T47D (cell line): ENCODE measurements around the gene RGS12.

Experiments used
- DNase-seq, 2 experiments: peaks; one replicate each; pipeline versions ENCODE4 v3.0.0 to v3.0.0-alpha.2; 2011 to 2012; ENCODE audit warnings: low read depth in 1 of 2, low spot score in 1 of 2
- JUND ChIP-seq: IDR thresholded peaks from 2 replicates; pipeline ENCODE4 v1.6.1; 2012; ENCODE audit warnings: low read depth
- in situ Hi-C: cut with HindIII; loops from 2 replicates; pipeline ENCODE4 v1.10.0; 2016; ENCODE audit warnings: low sequenced_read_pairs, low pct_unique_long_range_greater_than_20kb

Gene RGS12

GRCh38 chr4:3257103-3257555 is 35.7 kb upstream of the RGS12 start:
- no peak for DNase-seq
- in situ Hi-C loops = no loop called here

DNA sequence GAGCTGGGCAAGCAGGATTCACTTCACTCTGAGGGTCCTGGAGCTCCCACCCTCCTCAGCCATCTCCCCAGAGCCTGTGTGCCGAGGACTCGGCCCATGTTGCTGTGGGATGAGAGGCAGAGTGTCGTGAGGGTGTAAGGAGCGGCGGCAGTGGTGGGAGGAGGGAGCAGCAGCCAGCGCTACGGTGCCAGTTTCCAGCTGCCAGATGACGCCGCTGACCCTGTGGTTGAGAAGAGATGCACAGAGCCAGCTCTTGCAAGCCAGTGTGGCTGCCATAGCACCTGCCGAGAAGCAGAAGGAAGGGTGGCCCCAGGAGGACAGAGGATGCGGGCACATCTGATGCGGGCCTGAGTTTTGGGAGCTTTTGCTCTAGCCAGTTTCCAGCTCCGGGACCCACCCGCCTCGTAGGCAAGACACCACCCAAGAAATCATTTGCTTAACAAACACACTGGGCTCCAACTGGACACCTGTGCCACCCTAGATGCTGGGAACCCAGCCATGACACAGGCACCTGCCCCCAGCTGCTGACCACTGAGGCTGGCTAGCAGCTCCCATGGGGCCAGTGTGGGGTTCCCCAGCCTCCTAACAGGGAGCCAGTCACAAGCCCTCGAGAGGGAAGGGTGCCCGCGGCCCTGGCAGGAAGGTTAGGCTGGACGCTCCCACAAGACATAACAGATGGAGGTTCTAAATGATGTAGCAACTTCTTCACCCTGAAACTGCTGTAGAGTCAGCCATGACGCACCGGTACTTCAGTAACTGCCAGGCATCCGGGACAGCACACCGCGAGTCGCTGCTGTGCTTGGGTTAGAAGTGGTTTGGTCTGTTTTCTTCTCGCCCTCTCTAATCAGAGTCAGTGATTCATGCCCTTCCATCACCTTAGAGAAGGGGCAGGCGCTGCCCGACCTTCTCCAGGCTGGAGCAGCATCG is 35.0 kb upstream of the RGS12 start:
- no peak for TF ChIP-seq JUND
- no peak for DNase-seq
- in situ Hi-C loops = no loop called here

More at GRCh38 chr4:3257103-3257555, 35.7 kb upstream of the RGS12 start:
- TF ChIP-seq JUND = no peak

- in situ Hi-C loops = no loop called here
- DNase-seq = no peak
- TF ChIP-seq JUND = no peak
Measured at GRCh38 chr4:3261411-3262207, 31.2 kb upstream of the RGS12 start.

DNA sequence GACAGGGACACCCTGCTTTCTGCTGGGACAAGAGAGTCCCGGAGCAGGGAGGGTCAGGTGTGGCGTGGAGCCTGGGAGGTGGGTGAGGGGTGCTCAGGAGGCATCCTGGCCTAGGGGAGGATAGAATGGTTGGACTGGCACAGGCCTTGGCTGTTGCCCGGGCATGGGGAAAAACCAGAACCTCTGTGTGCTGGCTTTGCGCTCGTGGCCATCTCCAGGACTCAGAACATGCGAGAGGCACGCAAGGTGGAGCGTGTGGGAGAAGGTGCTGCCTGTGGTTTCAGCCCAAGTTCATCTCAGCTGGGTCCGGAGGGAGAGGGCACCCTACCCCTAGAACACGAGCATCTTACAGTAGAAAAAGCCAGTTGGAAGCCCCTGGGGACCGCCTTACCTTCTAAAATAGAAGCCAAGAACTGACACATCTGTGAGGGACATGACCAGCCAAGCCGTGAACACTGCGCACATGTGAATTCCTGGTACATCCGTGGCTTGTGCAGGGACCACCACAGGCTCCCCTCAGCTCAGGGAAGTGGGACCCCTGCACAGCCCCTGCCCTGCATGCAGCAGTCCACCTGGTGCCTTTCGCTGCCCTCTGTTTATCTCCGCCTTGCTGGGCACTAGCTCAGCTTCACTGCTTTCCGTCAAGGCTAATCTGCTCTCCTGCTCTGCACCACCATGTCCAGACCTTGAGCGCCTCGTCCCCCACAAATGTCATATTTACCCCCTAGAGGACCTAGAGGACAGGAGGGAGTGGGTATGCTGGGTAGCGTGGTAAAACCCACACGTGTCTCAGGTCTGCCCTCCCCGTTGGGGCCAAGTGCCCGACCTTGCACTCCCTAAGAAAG is 30.4 kb upstream of the RGS12 start:
- TF ChIP-seq JUND = no peak
- in situ Hi-C loops = no loop called here
- DNase-seq = no peak

DNA sequence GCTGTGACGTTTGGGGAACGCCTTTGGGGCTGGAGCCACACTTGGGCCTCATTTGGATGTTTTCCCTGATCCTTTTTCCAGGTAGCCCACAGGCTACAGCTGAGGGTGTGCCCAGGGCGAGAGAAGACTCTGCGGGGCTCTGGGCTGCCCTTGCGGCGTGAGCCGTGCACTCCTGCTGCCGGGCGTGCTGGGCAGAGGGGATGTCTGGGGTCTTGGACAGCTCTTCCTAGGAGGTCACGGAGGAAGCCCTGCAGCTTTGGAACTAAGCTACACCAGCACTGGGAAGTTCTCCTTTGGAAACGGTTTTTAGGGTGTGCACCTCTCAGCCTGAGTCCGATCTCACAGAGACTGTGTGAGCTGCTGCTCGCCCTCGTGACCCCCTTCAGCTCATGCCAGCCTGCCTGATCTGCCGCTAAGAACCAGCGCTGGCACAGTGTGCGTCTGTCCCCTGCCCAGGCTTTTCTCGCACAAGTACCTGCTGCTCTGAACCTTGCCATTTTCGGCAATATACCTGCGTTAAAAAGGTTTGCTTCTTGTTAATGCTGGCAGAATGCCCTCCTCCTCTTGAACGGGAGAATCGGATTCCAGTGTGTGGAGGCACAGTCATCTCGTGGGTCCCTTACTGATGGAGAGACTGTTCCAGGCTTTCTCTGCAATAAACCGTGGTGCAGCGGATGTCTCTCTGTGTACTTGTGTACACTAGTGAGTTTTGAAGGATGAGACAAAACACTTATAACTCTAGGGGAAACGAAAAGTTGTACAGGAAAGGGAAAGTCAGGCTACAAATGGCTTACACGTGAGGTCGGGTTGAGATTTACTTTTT is 29.6 kb upstream of the RGS12 start:
- in situ Hi-C loops = no loop called here
- no peak for DNase-seq

DNA sequence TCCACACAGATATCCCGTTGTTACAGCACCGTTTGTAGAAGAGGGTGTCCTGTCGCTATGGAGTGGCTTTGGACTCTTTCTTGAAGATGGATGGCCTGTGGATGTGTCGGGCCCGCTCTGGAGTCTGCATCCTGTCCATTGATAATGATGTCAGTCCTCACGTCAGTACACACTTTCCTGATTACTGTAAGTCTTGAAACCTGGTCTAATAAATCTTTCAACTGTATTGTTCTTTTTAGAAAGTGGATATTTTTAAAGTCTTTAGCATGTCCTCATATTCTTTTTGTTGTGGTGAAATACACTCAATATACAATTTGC is 29.0 kb upstream of the RGS12 start:
- in situ Hi-C loops = no loop called here
- TF ChIP-seq JUND = no peak
- no peak for DNase-seq

More for the DNA sequence above, 29.6 kb upstream of the RGS12 start:
- TF ChIP-seq JUND = no peak

DNA sequence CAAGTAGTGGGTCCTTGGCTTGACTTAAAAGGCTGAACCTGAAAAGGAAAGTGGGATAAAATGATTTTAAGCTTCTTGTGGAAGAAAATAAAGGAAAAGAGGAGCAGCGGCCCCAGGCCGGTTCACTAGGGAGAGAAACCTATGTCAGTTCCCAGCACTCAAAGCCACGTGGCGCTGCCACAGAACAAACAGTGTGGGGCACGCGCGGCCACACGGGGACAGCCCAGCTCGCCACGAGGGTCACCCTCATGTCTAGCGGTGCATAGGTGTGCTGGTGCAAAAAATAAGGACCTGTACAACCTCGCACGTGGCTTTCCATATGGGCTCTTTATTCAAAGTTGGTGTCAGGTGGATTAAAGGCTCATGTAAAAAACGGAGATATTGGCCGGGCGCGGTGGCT is 26.7 kb upstream of the RGS12 start:
- no peak for TF ChIP-seq JUND
- in situ Hi-C loops = no loop called here
- DNase-seq = no peak

DNA sequence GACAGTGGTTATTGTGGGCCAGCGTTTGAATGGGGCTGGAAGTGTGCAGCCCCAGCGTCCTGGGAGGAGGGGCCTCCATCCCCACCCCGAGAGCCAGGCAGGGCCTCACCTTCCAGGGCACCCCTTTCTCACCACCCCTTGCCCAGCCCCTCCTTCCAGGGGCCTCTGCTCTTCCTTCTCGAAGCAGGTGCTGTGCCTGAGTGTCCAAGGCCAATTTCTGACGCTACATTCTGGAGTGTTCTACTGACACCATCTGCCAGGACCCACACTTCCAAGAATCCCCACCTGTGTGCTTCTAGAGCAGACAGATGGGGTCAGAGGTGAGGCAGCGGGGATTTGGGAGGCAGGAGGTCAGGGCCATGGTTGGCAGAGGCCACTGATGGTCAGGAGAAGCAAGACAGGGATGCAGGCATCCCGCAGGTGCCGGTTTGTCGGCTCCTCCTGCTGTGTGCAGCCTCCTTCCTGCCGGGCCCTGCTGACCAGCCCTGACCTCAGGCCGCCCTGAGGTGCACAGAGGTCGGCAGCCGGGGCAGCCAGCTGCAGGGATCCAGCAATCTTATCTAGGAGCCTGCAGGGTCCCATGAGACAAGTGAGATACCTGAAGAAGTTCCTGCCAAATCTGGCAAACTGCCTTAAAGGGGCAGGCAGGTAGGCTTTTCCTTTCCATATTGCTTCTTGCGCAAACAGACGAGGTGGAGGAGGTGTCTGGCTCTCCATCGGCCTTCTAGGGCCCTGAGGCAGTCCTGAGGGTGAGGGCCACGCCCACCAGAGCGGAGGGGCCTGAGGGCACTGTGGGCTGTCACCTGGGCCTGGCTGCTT is 25.0 kb upstream of the RGS12 start:
- in situ Hi-C loops = no loop called here

GRCh38 chr4:3268395-3269104 is 24.3 kb upstream of the RGS12 start:
- in situ Hi-C loops = no loop called here
- no peak for DNase-seq
- TF ChIP-seq JUND = no peak

More for the DNA sequence above, 25.0 kb upstream of the RGS12 start:
- TF ChIP-seq JUND = no peak
- peak in 1 of 2 experiments; percentile 27 for DNase-seq

DNA sequence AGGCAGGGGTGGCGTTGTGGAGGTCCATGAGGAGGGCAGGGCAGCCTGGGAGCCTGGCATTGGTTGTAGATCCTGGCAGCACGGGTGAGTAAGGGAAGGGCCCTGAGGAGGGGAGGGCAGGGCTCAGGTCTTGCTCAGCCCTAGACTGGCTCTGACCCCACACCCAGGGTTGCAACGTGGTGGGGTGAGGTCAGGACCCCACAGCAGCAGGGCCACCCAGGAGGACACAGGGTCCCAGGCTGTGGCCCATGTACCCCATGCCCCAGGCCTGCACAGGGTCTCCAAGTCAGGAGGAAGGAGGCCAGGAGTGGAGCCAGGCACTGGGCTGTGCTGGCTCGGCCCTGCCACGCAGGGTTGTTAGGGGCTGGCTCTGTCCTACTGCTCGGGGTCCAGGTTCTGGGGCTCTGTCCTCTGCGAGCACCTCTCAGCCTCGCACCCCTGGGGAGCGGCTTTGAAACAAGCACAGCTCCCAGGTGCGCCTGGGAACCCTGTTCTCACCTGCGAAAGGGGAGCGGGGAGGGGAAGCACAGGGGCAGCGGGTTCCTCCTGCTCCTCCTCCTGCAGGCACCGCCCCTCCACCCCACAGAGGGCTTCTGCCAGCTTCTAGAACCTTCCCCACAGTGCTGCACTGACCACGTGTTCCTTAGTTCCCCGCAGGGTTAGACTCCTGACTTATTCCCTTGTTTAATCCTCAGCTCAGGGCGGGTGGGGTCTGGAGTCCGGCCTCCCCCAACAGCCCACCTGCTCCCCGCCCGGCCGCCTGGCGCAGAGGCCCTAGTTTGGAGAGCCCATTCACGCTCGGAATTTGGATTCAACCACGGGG is 23.5 kb upstream of the RGS12 start:
- in situ Hi-C loops = no loop called here
- no peak for TF ChIP-seq JUND
- no peak for DNase-seq
